ENCODE measurements around the gene C11orf68.
"Not testable (repeated sequence)": the region's sequence is repeated elsewhere in the genome, so short reads cannot be mapped to it uniquely, and the experiment has no call there.

The C11orf68 gene

DNA sequence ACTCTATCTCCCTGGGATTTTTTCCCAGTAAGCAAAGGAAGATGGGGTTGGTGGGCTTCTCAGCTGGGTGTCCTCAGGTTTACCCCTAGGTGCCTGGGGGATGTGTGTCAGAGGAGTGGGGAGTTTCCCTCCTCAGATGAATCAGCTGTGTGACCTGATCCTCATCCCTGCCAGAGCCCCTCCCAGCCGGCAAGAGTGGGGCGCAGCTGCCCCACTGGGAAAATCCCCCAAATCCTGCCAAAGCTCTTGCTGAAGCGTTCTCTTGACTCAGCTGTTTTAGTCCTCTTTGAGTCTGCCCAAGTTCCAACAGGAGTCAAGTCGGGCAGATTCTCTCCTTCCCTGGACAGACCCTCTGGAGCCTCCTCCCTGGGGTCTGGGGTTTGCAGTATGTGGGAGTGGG lies 6.0 kb downstream of the C11orf68 start:
- no peak for DNase-seq (ENCODE audit: low read depth)

DNA sequence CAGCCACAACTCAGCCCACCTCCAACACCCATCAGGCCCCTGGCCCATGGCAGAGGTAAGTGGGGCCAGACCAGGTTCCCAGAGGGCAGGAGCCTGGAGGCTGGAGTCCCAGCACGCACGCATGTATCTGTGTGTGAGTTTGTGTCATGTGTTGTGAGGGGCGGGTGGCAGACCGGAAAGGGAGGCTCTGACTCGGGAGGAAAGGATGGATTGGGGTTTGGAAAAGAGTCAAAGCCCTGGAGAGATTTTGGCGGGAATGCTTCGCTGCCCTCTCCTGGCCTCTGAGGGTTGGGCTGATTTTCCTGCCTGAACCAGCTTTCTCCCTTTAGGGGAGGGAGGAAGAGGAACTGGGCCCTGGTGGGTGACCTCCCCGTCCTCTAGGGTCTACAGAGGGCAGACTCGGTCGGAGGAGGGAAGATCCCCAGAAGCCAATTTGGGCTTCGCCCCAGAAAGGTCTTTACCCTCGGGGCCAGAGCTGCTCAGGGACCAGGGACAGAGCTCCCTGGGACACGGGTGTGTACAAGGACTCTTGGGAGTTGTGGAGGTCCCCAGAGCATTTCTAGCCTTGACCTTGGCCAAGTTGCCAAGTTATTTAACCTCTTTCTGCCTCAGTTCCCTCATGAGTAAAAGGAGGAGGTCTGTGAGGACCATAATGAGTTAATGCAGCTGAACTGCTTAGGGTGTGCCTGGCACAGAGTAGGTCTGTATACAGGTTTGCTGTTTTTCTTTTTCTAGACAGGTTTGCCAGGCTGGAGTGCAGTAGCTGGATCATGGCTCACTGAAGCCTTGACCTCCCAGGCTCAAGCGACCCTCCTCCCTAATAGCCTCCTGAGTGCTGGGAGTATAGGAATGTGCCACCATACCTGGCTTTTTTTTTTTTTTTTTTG lies 6.9 kb downstream of the C11orf68 start:
- no peak for DNase-seq (ENCODE audit: low read depth)

DNA sequence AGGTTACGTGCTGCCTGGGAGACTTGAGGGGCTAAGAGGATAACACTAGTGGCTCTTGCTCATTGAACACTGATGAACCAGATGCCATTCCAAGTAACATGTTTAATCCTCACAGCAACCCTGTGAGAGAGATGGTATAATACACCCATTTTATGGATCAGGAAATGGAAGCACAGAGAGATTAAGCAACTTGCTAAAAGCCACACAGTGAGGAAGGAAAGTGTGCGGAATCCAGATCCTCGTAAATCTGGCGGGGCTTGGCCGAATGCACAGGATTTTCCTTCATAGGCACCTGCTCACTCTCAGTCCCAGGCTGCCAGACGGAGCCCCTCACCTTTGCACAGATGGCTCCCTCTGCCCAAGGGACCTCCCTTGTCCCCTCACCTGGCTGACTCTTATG lies 11.0 kb downstream of the C11orf68 start:
- DNase-seq (ENCODE audit: low read depth) = no peak

DNA sequence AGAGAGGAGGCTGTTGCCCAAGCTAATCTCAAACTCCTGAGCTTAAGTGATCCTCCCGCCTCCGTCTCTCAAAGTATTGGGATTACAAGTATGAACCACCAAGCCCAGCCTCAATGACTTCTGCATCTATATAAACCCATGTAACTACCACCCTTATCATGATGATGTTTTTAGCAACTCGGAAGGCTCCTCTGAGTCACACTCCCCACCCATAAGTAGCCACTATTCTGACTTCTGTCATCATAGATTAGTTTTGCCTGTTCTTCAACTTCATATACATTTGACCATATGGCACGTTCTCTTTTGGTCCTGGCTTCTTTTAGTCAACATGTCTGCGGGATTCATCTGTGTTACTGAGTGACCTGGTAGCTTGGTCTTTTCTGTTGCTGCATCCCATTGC lies 12.3 kb downstream of the C11orf68 start:
- DNase-seq (ENCODE audit: low read depth) = no peak

DNA sequence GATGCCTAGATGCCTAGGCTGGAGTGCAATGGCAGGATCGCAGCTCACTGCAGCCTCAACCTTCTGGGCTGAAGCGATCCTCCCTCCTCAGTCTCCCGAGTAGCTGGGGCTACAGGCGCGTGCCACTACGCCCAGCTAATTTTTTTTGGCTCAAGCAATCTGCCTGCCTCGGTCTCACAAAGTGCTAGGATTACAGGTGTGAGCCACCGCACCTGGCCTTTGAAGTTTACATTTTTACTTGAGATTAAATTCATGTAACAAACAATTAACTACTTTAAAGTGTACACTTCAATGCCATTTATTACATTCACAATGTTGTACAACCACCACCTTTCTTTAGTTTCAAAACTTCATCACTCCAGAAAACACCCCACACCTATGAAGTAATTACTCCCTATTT lies 15.1 kb downstream of the C11orf68 start:
- no peak for DNase-seq (ENCODE audit: low read depth)

DNA sequence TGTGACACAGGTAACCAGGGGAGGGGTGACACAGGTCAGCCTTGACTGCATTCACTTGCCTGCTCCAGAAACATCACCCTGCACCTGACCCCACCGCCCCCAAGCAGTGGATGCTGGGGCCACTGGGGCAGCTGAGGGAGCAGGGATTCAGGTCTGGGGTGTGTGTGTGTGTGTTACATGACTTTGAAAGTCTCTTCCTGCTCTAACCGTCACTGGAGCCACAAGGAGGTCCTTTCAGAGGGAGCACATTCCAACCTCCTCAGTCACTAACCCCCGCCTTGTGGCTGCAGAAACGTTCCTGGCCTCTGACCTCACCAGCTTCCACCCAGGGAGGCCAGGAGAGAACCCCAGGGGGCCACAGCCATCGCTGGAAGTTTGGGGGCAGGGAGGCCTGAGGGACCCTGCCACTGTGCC lies 15.8 kb downstream of the C11orf68 start:
- no peak for DNase-seq (ENCODE audit: low read depth)

DNA sequence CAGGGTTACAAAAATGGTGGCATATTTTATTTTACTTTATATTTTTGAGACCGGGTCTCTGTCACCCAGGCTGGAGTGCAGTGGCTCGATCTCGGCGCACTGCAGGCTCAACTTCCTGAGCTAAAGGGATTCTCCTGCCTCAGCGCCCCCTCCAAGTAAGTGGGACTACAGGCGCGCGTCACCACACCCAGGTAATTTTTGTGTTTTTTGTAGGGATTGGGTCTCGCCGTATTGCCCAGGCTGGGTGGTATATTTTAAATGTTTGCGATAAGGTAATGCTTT lies 18.0 kb downstream of the C11orf68 start:
- no peak for DNase-seq (ENCODE audit: low read depth)

DNA sequence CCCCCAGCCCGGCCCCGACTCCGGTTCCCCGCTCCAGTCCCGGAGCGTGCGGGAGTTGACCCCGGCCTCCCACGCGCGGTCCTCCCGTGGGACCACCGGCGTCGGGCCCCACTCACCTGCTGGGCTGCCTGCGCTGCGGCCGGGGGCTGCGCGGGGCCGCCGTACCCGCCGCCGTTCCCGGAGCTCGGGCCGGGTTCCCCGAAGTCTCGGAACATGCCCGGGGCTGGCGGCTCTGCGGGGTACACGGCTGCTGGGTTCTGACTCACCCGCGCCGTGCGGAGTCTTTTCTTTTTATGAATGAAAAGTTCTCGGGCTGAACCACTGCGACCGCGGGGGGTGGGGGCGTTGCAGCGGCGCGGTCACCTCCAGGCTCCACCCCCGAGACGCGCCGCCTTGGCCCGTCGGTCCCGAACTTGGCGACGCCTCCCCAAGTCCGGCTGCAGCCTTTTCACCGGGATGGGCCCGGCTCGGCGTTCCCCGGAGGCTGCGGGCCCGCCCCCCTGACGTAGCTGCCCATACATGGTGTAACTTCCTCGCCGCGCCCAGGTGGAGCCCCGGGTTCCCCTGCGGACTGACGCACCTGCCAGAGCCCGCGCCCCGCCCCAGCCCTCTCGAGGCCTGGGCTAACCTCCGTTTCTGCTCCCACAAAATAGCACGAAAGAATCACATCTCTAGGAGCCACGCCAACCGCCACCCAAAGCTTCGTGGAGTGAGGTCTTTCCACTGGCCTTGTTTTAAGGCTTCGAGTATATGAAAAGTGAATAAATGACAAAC lies 18.6 kb downstream of the C11orf68 start, which contains the start of gene FOSL1:
Gene FOSL1 (minus strand): TSS at position 264 of the 774 bp plus-strand sequence. CDS start 49 bp downstream, at position 215.
- DNase-seq (ENCODE audit: low read depth) = peak; percentile 92

DNA sequence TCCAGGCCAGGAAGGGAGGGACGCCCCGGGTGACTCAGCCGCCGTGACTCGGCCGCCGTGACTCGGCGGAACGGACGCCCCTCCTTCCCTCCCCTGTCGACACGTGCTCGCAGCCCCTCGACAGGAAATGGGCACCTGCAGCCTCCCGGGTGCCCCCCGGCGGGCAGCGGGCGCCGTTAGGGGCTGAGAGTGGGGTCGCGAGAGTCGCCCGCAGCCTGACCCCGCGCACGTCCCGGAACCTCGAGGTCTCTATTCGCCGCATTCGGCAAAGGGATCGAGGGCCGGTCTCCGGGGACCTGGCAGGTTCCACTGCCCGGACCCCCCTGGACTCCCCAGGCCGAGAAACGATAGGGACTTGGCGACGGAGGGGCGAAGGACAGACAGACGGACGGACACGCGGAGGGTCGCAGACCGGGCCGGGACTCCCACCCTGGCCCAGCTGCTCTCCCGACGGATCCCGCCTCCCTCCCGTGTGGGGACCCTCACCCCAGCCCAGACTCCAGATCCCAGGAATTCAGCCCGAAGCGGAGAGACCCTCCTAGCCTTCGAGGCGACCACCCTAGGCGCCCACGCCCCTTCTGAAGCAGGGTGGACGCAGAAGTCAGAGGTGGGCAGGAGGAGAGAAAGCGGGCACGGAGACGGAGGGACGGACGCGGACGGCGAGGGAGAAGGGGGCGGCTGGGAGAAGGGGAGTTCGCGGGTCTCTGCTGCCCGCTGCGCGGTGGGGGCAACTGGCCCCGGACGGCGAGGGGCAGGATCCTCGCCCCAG lies 19.3 kb downstream of the C11orf68 start:
- peak; percentile 71 for DNase-seq (ENCODE audit: low read depth)

DNA sequence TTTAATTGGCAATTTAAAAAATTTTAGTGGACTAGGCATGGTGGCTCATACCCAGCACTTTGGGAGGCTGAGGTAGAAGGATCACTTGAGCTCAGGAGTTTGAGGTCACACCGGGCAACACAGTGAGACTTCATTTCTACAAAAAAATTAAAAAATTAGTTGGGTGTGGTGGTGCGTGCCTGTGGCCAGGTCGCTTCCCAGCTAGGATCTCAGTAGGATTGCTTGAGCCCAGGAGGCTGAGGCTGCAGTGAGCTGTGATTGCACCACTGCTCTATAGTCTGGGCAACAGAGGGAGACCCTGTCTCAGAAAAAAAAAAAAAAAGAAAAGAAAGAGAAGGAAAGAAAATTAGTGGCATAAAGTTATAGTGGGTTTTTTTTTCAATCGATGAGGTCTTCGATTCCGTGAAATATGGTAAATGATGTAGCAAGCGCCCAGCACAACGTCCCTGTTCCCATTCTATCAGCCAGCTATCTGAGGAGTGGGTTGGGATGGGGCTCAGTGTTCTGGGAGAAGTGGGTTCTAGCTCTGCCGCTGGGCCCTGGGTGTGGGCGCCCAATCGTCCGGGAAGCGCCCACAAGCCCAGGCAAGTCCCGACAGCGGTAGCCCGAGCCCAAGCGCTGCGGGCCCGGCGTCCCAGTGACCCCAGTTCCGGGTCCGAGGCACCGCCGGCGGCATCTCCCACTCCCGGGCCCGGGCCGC lies 20.1 kb downstream of the C11orf68 start:
- DNase-seq (ENCODE audit: low read depth) = no peak

DNA sequence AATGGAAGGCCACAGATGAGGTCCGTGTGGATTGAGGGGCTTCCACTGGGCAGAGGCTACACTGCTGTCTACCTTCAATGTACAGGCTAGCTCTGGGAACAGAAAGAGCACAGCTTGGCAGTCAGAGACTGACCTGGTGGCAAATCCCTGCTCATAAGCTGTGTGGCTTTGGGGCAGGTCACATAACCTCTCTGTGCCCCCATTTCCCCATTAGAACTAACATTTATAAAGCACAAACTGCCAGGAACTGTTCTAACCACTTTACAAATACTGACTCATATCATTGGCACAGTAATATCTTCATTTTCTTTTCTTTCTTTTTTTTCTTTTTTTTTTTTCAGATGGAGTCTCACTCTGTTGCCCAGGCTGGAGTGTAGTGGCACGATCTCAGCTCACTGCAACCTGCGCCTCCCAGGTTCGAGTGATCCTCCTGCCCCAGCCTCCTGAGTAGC lies 21.8 kb downstream of the C11orf68 start:
- no peak for DNase-seq (ENCODE audit: low read depth)

DNA sequence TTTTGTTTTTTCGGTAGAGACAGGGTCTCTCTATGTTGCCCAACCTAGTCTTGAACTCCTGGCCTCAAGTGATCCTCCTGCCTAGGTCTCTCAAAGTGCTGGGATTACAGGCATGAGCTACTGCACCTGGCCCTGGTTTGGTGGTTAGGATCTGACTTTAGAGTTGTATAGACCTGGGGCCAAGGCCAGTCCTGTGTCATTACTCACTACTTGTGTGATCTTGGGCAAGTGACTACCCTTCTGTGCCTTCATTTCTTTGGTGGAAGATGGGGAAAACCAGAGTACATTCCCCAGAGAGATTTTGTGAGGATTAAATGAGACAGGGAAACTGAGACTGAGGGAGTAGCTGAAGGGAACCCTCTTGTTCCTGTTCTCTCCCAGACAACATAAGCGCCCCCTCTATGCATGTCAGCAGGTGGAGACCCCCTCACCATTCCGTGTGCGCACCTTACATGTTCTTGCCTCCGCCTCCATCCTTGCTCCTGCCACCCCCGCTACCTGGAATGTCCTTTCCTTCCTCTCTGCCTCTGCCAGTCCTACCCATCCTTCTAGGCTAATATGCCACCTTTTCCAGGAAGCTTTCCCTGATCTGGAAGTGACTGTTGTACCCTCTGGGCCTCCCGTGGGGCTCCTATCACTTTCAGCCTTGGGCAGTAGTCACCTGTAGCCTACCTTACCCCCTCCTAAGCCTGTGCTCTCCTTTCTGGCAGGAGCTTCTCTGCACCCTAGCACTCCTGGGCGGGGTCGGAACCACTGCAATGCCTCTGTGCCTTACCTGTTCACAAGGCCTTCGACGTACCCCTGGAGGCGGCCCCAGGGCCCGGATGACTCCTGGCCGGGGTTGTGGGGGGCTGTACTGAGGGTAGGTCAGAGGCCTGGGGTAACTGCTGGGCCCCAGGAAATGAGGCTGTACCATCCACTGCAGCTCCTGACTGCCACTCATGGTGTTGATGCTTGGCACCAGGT lies 22.5 kb downstream of the C11orf68 start:
- no peak for DNase-seq (ENCODE audit: low read depth)

DNA sequence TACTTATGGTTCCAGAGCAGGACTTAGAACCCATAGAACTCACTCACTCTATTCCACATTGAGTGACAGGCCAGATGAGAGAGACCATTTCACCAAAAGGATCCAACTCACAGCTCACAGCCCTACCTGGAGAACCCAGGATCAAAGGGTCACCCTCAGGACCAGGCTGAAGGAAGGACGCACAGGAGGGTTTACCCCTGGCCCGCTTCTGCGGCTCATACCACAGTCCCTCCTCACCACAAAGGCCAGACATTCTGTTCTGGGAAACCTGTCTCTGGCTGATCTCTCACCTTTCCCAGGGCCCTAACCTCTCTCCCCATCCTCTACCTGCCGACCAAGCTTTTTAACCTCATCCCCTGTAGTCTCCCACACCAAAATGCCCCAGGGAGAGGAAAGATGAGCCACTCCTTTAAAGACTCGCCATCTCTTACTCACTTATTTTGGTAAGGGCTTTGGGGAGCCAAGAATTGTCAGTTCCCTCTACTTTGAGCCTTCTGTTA lies 23.3 kb downstream of the C11orf68 start:
- no peak for DNase-seq (ENCODE audit: low read depth)

DNA sequence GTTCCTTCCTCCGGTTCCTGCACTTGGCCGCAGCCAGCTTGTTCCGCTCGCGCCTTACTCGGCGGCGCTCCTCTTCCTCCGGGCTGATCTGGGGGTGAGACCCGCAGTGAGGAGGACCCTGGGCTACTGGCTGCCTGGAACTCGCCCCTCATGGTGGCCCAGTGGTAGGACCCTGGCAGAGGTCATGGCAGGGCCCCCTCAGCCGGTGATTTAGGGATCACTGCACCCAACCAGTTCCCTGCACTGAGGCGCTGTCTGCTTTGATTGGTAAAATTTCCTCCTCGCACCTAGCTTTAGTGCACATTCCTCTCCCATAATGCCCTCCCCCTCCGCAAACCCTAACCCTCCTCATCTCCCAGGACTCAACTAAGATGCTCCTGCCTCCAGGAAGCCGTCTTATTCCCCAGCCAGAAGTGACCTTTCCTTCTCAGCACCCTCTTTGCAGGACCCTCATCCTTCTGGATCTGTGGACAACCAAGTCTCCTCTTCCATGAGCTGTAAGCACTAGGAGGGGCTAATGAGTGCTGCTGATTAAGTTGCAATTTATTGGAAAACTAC lies 24.7 kb downstream of the C11orf68 start:
- no peak for DNase-seq (ENCODE audit: low read depth)

DNA sequence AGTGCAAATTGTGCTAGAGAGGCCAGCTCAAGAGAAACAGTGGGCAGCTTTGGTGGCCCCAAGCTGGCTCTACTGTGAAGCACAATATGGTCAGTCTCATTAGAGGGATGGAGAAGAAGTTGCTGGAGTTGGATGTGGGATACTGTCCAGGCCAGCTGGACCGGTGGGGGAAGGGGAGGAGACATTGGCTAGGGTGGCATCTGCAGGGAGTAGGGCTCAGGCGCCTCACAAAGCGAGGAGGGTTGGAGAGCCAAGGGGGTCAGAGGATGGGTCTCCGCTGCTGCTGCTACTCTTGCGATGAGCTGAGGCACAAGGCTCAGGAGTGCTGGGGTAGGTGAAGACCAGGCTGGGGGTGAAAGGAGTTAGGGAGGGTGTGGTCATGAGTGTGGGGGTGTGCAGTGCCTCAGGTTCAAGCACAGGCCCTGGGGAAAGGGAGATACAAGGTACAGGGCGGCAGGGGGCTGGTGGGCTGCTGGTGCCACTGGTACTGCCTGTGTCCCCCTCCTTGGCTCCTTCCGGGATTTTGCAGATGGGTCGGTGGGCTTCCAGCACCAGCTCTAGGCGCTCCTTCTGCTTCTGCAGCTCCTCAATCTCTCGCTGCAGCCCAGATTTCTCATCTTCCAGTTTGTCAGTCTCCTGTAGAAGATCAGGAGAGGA lies 26.1 kb downstream of the C11orf68 start:
- DNase-seq (ENCODE audit: low read depth) = no peak

DNA sequence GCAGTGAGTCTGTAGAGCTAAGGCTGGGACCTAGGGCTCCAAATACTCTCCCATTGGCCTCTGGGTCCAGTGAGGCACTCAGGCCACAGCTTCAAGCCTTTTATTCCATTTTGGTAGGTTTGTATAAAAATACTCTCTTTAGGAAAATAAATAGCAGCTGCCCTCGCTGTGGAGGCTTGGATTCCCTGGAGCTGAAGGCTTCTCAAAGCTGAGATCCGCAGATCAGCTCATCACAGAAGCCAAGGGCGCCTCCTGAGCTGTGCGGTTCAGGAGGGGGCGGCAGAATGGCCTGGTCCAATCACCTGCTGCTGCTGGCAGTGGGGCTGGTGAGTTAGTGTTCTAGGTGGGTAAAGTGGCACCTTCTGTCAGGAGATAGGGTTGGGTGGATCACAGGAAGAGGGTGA lies 26.7 kb downstream of the C11orf68 start:
- DNase-seq (ENCODE audit: low read depth) = not testable (repeated sequence)

DNA sequence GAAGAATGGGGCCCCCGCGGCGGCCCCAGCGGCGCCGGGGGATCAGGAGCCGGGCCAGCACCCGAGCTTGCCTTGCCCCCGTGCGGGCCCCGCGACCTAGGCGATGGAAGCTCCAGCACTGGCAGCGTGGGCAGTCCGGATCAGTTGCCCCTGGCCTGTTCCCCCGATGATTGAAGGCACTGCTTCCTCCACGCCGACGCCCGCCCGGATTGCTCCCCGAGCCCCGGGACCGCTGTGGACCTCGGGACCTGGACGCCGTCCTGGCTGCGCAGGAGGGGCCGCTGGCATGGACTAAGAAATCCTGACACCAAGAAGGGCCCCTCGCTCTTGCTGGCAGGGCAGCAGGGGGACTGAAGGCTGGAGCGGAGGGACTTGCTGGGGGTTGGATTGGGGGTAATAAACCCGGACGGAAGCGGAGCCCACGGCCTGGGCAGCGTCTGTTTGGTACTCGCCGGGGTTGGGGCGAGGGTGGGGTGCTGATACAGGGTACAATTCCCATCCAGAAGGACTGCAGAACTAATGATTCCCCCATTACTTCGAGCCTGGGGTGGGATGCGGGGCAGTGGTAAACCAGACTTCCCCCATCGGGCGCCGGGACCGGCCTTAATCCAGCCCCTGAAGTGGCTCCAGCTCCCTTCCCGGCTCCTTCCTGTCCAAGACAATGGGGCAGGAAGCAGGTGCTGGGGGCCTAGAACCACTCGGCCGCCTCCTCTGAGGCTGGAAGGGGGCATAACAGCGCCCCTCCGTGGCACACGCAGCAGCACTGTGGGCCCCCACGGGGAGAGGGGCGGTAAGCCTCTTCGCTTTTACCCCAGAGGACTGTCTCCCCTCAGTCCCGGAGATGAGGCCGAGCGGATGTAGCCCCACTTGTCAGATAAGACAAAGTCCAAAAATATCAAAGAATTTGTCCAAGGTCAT lies 27.4 kb downstream of the C11orf68 start:
- DNase-seq (ENCODE audit: low read depth) = no peak
